Measurements from ENCODE around the gene BLOC1S5.

- TF ChIP-seq JUND (IDR thresholded peaks at IDR 0.05; ENCODE audit: low read length) = no peak
- no peak for TF ChIP-seq CTCF (IDR thresholded peaks at IDR 0.05; ENCODE audit: control extremely low read depth in 1 of 3, insufficient read depth in 1 of 3, low read depth in 1 of 3, low read length in 3 of 3)
- no peak for TF ChIP-seq SIN3A (conservative IDR thresholded peaks at IDR 0.05 in 1 of 2, IDR thresholded peaks at IDR 0.05 in 1 of 2; ENCODE audit: low read depth in 1 of 2, low read length in 2 of 2)
- no peak for TF ChIP-seq EZH2 (IDR thresholded peaks at IDR 0.05; ENCODE audit: low read depth, low read length, severe bottlenecking)
- no peak for TF ChIP-seq SP1 (IDR thresholded peaks at IDR 0.05; ENCODE audit: low read depth, low read length)
- no peak for TF ChIP-seq POU5F1 (IDR thresholded peaks at IDR 0.05; ENCODE audit: low read depth, low read length)
- TF ChIP-seq RNF2 (IDR thresholded peaks at IDR 0.05; ENCODE audit: borderline replicate concordance, low read depth, low read length, missing control alignments, poor library complexity, severe bottlenecking) = no peak
- TF ChIP-seq SP4 (IDR thresholded peaks at IDR 0.05; ENCODE audit: low read length) = no peak
- no peak for TF ChIP-seq CHD1 (IDR thresholded peaks at IDR 0.05; ENCODE audit: low read depth, low read length)
- TF ChIP-seq POLR2AphosphoS5 (IDR thresholded peaks at IDR 0.05; ENCODE audit: low read depth, low read length) = no peak
- no peak for TF ChIP-seq TCF12 (IDR thresholded peaks at IDR 0.05; ENCODE audit: low read depth, low read length)
These were observed 39.5 kb upstream of the BLOC1S5 start for GRCh38 chr6:8103726-8104125.
